ENCODE results near the gene ELP4.

ELP4 gene

DNA sequence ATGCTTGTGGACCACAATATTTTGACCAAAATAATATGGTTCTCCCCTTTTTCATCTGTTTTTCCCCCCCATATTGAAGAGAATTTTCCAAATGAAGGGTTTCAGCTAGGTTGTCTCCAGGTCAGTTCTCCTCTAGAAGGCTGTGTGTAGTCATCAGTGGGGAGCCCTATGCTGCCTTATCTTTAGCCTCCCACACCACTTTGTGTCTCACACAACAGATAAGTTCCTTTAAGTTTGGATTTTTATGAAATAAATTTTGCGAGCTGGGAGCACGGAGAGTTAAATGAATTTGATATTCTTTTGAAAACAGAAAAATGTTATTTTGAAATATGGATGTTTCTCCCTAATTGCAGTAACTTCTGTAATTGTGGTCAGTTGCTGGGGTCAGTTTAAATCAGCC is 272.7 kb downstream of the ELP4 start:
- DNase-seq = no peak

GRCh38 chr11:31783252-31783651 is 273.7 kb downstream of the ELP4 start:
- no peak for DNase-seq

DNA sequence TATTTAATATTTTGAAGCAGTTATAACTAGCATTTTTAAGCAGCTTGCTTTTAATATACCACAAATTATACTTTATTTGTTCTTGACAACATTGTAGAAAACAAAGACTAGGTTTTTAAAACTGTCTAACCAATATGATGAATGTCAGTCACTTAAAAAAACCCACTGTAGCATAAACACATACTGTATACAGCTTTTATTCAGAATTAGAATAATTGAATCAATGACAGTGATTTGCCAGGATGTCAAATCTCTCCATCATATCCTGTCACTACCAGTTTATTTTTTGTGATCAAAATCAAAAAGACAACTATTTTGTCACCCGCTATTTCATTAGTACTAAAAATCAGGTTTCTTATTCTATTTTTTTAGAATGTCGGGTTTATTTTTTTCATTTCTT is 275.0 kb downstream of the ELP4 start:
- no peak for DNase-seq

DNA sequence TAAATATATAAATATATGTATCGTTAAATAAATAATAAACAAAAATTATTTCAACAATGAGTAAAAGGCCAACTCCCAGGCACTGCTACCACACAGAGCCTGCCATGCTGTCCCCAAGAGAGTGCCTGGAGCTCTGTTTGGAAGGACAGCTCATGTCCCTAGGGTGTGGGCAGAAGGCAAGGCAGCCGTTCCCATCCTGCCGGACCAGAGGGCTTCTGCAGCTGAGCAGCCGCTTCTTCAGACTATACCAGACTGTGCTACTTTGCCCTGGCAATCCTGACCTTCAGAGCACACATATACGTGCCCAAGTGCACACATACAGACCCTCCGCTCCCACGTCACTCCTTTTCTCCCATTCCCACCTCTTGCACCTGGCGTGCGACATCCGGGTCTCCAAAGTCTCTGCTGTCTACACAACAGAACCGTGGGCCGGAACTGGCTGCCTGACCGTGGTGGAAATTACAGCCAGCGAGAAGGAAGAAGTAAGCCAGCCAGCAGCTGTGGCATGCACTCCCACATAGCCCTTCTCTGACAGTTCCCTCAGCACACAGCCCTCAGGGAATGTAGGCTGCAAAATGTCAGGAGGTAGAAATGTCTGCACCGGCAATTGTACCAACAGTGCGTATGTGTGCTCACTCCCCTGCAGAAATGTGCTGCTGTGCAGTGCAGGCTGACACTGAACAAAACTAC is 277.6 kb downstream of the ELP4 start:
- no peak for DNase-seq

DNA sequence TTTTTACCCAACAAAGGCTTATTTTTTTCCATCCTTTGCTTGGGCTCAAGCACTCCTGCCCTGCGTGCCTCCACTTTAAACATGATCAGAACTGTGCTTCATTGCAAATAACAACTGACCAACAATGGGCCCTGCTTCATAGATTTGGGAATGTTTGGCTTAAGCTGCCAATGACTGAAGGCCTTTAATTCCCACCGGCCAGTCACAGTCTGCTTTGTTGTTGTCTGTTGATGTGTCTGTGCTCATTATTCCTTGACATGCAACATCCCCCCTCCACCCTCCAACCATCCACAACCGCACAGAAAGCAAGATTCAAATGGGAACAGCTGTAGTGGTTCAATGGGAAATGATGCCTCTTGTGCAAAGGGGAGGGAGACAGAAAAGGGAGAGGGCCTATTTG is 278.5 kb downstream of the ELP4 start:
- DNase-seq = no peak

DNA sequence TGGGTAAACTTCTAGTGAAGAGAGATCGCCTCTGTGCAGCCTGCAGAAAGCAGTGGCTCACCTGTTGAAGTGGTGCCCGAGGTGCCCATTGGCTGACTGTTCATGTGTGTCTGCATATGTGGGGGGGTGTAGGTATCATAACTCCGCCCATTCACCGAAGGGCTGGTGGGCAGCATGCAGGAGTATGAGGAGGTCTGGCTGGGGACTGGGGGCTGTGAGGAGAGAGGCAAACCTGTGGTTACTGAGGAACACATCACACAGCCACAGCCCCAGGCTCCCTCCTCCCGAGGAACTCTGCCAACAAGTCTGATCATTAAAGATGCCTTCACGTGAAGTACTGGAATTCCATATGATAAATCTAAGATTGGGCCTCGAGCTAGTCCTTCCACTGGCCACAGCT is 281.1 kb downstream of the ELP4 start:
- DNase-seq = no peak

DNA sequence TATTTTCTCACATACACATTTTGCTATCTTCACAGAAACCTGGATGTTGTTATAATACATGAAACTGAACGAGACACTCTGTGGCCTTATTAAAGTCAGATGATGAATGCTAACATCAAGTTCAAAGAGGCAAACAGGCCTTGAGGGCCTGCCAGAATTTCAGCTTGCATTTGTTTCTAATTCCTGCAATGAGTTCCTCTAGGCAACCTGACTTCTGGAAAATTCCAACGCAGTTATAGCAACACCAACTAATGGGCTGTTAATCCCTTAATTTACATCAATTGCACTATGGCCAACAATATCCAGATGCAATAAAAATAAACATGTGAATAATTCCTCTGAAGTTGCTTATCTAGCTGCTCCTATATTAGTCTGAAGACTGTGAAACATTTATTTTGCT is 282.5 kb downstream of the ELP4 start:
- no peak for DNase-seq

- no peak for DNase-seq
Measured at GRCh38 chr11:31792456-31792855, 282.9 kb downstream of the ELP4 start.

DNA sequence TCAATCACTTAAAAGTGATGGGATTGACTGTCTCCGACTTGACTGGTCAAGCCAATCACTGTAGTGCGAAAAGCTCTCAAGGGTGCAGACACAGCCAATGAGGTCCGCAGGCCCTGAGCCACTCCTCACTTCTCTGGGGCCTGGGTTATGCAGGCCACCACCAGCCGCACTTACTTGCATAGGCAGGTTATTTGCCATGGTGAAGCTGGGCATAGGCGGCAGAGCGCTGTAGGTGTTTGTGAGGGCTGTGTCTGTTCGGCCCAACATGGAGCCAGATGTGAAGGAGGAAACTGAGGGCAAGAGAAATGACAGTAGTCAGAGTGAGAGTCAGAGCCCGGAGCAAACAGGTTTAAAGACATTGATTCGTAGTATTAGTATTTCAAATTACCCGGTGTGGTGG is 283.7 kb downstream of the ELP4 start:
- DNase-seq = no peak

- DNase-seq = no peak
Measured at GRCh38 chr11:31794548-31794947, 285.0 kb downstream of the ELP4 start.

GRCh38 chr11:31795706-31796498 is 286.3 kb downstream of the ELP4 start:
- DNase-seq = no peak

DNA sequence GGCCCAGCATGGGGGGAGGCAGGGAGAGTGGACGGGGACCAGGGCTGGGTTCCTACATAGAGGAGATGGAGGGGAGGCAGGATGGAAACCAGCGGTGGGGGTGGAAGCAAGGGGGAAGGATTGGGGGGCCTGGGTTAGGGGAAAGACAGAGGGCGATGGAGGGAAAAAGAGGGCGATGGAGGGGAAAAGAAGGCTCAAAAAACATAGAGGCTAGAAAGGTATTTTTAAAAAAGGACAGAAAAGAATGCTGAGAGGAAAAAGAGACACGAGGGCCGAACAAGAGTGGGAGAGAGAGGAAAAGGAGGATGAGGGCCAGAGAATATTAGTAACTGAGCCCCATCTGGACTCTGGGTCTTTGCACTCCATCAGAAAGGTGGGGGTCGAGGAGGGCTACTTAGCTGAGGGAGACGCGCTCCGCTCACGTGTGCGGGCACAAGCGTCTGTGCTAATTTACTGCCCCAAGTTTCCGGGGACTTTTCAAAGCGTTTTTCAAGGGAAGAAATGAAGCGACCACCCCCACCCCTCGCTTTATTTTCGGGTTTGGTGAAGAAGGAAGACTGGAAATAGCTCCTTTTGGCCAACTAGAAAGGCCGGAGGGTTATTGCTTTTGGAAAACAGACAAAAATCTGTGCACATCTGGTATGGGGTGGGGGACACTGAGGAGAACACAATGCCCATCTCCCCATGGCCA is 287.1 kb downstream of the ELP4 start:
- no peak for DNase-seq

GRCh38 chr11:31797190-31798056 is 287.9 kb downstream of the ELP4 start:
- DNase-seq = no peak

- no peak for DNase-seq
Measured at GRCh38 chr11:31798057-31798553, 288.5 kb downstream of the ELP4 start.

- DNase-seq = no peak
Measured at GRCh38 chr11:31798554-31799434, 289.2 kb downstream of the ELP4 start.

GRCh38 chr11:31799435-31800397 is 290.1 kb downstream of the ELP4 start:
- no peak for DNase-seq

DNA sequence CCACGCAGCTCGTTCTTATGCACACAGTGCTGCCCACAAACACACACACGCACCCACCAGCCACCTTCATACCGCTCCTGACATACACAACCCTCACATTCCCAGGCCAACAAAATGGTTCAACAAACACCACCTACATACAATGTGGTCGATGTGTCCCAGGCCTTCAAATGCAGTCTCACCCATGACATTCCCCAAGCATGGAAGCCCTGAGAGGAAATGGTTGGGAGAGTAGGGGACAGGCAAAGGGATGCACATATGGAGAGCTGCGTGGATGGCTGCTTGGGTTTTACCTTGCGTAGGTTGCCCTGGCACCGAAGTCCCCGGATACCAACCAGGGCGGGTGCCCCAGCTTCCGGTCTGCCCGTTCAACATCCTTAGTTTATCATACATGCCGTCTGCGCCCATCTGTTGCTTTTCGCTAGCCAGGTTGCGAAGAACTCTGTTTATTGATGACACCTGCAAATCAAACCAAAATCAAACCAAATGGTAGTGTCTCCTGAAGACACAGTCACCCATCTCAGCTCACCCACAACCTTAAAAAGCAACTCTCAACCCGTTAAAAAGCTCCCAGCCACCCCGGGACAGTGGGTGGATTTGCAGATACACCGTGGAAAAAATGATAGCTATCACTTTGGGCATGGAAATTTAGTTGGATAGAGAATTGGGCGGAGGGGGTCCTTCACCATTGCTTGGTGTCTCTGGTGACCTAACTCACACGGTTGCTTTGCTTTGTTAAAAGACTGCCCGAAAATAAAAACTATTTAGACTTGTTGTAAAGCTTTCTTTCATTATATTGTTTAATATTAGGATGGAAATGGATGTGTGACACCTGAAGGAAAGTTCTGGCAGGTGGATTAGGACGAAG is 291.1 kb downstream of the ELP4 start:
- no peak for DNase-seq

- DNase-seq = no peak
Measured at GRCh38 chr11:31801298-31801702, 291.7 kb downstream of the ELP4 start.

GRCh38 chr11:31802000-31802551 is 292.5 kb downstream of the ELP4 start:
- DNase-seq = no peak
